ENCODE data around the gene SOST.

- TF ChIP-seq MEF2A (IDR thresholded peaks at IDR 0.05; ENCODE audit: borderline replicate concordance, low read depth): no peak
- TF ChIP-seq USF2 (IDR thresholded peaks at IDR 0.05; ENCODE audit: borderline replicate concordance, low read depth, low read length): no peak
- no peak for TF ChIP-seq CTCF (IDR thresholded peaks at IDR 0.05)
- TF ChIP-seq JUND (IDR thresholded peaks at IDR 0.05): no peak
- TF ChIP-seq SIN3A (IDR thresholded peaks at IDR 0.05; ENCODE audit: borderline replicate concordance, low read depth, low read length): no peak
- no peak for TF ChIP-seq RCOR1 (IDR thresholded peaks at IDR 0.05; ENCODE audit: low read length)
- no peak for TF ChIP-seq YY1 (IDR thresholded peaks at IDR 0.05; ENCODE audit: low read depth)
- TF ChIP-seq MXI1 (IDR thresholded peaks at IDR 0.05; ENCODE audit: low read depth, low read length): no peak
- TF ChIP-seq MAX (IDR thresholded peaks at IDR 0.05; ENCODE audit: low read depth): no peak
- no peak for TF ChIP-seq GABPA (IDR thresholded peaks at IDR 0.05; ENCODE audit: low read depth)
- TF ChIP-seq REST (IDR thresholded peaks at IDR 0.05; ENCODE audit: low read depth, low read length): no peak
- no peak for TF ChIP-seq SMC3 (IDR thresholded peaks at IDR 0.05; ENCODE audit: low read depth, low read length)
Observed at GRCh38 chr17:43787728-43788127, 29.1 kb upstream of the SOST start.
